ENCODE results near the gene FRMPD1.

DNA sequence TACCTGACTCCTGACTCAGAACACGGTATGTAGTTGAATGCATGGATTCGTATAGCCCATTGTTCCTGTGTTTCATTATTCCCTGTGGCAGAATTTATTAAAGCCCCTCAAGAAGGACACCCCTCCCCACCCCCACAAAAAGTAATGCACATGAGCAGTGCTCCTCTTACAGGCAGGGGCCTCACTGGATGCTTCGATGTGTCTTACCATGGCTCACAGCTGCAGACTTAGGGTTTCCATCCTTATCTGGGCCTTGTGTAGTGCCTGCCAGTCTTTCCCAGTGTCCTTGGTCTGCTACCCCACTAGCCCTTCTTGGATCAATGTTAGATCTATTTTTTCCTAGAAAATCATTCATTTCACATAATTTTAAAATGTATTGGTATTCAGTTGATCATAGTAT lies 119.2 kb downstream of the FRMPD1 start:
- TF ChIP-seq ZNF232 (CRISPR knock-in tag; IDR thresholded peaks at IDR 0.05; ENCODE audit: borderline replicate concordance) (no peak), MAFK (conservative IDR thresholded peaks at IDR 0.05 in 1 of 2, IDR thresholded peaks at IDR 0.05 in 1 of 2; ENCODE audit: low read length in 2 of 2) (no peak), MXI1 (IDR thresholded peaks at IDR 0.05; ENCODE audit: borderline replicate concordance, low read depth, low read length) (no peak), ZNF354B (CRISPR knock-in tag; IDR thresholded peaks at IDR 0.05) (no peak), ZNF34 (CRISPR knock-in tag; IDR thresholded peaks at IDR 0.05; ENCODE audit: borderline replicate concordance) (no peak), ZNF331 (CRISPR knock-in tag; IDR thresholded peaks at IDR 0.05) (no peak), ZNF138 (CRISPR knock-in tag; IDR thresholded peaks at IDR 0.05; ENCODE audit: low read depth) (no peak), SMARCC2 (IDR thresholded peaks at IDR 0.05) (no peak), KDM4B (CRISPR knock-in tag; IDR thresholded peaks at IDR 0.05) (no peak), ZNF10 (CRISPR knock-in tag; IDR thresholded peaks at IDR 0.05; ENCODE audit: borderline replicate concordance, low read depth) (no peak)
- TF ChIP-seq, protein P1, sequence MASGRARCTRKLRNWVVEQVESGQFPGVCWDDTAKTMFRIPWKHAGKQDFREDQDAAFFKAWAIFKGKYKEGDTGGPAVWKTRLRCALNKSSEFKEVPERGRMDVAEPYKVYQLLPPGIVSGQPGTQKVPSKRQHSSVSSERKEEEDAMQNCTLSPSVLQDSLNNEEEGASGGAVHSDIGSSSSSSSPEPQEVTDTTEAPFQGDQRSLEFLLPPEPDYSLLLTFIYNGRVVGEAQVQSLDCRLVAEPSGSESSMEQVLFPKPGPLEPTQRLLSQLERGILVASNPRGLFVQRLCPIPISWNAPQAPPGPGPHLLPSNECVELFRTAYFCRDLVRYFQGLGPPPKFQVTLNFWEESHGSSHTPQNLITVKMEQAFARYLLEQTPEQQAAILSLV (CRISPR knock-in tag; IDR thresholded peaks at IDR 0.05; ENCODE audit: borderline replicate concordance) = no peak
- TF ChIP-seq, protein P2, sequence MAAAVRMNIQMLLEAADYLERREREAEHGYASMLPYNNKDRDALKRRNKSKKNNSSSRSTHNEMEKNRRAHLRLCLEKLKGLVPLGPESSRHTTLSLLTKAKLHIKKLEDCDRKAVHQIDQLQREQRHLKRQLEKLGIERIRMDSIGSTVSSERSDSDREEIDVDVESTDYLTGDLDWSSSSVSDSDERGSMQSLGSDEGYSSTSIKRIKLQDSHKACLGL (CRISPR knock-in tag; IDR thresholded peaks at IDR 0.05) = no peak
- TF ChIP-seq, protein P3, sequence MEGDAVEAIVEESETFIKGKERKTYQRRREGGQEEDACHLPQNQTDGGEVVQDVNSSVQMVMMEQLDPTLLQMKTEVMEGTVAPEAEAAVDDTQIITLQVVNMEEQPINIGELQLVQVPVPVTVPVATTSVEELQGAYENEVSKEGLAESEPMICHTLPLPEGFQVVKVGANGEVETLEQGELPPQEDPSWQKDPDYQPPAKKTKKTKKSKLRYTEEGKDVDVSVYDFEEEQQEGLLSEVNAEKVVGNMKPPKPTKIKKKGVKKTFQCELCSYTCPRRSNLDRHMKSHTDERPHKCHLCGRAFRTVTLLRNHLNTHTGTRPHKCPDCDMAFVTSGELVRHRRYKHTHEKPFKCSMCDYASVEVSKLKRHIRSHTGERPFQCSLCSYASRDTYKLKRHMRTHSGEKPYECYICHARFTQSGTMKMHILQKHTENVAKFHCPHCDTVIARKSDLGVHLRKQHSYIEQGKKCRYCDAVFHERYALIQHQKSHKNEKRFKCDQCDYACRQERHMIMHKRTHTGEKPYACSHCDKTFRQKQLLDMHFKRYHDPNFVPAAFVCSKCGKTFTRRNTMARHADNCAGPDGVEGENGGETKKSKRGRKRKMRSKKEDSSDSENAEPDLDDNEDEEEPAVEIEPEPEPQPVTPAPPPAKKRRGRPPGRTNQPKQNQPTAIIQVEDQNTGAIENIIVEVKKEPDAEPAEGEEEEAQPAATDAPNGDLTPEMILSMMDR (CRISPR knock-in tag; IDR thresholded peaks at IDR 0.05) = no peak
- TF ChIP-seq, protein P4, sequence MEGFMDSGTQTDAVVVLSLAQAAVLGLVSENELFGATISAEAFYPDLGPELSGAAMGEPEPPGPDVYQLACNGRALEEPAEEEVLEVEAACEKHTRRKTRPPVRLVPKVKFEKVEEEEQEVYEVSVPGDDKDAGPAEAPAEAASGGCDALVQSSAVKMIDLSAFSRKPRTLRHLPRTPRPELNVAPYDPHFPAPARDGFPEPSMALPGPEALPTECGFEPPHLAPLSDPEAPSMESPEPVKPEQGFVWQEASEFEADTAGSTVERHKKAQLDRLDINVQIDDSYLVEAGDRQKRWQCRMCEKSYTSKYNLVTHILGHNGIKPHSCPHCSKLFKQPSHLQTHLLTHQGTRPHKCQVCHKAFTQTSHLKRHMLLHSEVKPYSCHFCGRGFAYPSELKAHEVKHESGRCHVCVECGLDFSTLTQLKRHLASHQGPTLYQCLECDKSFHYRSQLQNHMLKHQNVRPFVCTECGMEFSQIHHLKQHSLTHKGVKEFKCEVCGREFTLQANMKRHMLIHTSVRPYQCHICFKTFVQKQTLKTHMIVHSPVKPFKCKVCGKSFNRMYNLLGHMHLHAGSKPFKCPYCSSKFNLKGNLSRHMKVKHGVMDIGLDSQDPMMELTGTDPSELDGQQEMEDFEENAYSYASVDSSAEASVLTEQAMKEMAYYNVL (CRISPR knock-in tag; IDR thresholded peaks at IDR 0.05; ENCODE audit: borderline replicate concordance) = no peak

All from HepG2 (cell line).